H1 (cell line): ENCODE results near the gene ZXDC. TPM values are rescaled to one million over a fixed set of nuclear protein-coding genes. Genes with fewer than 3 reads are reported as not detected.

ENCODE experiments used
- CHD1 ChIP-seq: IDR thresholded peaks from 2 replicates; pipeline ENCODE4 v1.6.1; 2012; ENCODE audit warnings: low read depth, low read length, improper control_type of control experiment
- RBBP5 ChIP-seq: IDR thresholded peaks from 2 replicates; pipeline ENCODE4 v1.7.1; 2012; ENCODE audit warnings: low read depth, mild to moderate bottlenecking, inconsistent platforms, low read length, moderate library complexity, borderline replicate concordance
- RNF2 ChIP-seq: fragments of 200-900, 300-1000 bp; sonication (generic); IDR thresholded peaks from 2 replicates; pipeline ENCODE4 v1.7.1; 2016; ENCODE audit warnings: borderline replicate concordance, low read depth, mild to moderate bottlenecking, antibody characterized with exemption, low read length; ENCODE audit not compliant: poor library complexity, severe bottlenecking; ENCODE audit errors: missing control alignments
- polyA plus RNA-seq, 7 experiments: library from polyadenylated mRNA; depleted of rRNA in 3 of 7; stranded (reverse) in 5 of 7; unstranded in 2 of 7; fragments of >200 nt in 5 of 7; fragments of 200-250 nt in 2 of 7; gene quantifications; 1 replicate in 5 of 7; 2 replicates in 1 of 7; 4 replicates in 1 of 7; pipeline versions ENCODE4 v1.2.1 to v1.2.3, GENCODE V29; 2011 to 2013; ENCODE audit warnings: missing spikeins in 2 of 7, mixed read lengths in 2 of 7
- total RNA-seq: library from RNA; stranded (reverse); fragmentation: NEBNext Ultra II Directional; extraction: Animal tissue kit (Norgen Biotek cat#: 25700); gene quantifications from 2 replicates; pipeline ENCODE4 v1.2.1, GENCODE V29; 2021

The ZXDC gene
- total and polyA plus RNA-seq, 2 of the 8 experiments (the other 6 are each of a cell fraction or from before 2014, with no cell fraction given): 12.7 to 24.3 TPM

DNA sequence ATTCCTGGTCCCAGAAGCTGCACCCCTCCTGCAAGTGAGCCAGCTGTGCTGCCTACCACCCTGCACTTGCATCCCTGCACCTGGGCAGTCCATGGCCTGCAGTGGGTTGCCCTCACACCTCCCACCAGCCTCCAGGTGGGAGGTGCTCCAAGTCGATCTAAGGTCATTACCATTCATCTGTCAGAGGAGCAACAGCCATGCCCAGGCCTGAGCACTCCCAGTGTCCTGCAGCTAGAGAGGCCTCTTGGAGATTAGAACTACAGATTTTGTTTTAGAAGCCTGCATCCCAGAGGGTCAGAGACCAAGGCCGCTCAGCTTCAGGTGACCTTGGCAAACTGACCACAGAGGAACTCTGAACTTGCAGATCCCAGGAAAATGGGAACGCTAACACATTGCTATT, 9.0 kb upstream of the ZXDC start (continued):
- TF ChIP-seq RNF2: no peak
- no peak for TF ChIP-seq RBBP5
- TF ChIP-seq CHD1: no peak
